Measurements from ENCODE around the gene MAP7. TPM values are rescaled to one million over a fixed set of nuclear protein-coding genes. Genes with fewer than 3 reads are reported as not detected.

The MAP7 gene
- total RNA-seq, 4 donors from 2014 or later = 4.6 to 9.7 (median 6.0) TPM

DNA sequence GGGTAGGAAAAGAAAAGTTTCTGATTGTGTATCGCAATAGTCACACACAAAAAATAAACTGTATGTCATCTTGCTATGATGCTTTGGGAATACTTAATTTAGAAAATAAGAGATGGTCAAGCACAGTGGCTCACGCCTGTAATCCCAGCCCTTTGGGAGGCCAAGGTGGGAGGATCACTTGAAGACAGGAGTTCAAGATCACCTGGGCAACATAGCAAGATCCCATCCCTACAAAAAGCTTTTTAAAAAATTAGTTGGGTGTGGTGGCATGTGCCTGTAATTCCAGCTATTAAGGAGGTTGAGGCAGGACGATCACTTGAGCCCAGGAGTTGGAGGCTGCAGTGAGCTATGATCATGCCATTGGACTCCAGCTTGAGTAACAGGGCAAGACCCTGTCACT is 27.6 kb downstream of the MAP7 start:
- TF ChIP-seq, protein P1, sequence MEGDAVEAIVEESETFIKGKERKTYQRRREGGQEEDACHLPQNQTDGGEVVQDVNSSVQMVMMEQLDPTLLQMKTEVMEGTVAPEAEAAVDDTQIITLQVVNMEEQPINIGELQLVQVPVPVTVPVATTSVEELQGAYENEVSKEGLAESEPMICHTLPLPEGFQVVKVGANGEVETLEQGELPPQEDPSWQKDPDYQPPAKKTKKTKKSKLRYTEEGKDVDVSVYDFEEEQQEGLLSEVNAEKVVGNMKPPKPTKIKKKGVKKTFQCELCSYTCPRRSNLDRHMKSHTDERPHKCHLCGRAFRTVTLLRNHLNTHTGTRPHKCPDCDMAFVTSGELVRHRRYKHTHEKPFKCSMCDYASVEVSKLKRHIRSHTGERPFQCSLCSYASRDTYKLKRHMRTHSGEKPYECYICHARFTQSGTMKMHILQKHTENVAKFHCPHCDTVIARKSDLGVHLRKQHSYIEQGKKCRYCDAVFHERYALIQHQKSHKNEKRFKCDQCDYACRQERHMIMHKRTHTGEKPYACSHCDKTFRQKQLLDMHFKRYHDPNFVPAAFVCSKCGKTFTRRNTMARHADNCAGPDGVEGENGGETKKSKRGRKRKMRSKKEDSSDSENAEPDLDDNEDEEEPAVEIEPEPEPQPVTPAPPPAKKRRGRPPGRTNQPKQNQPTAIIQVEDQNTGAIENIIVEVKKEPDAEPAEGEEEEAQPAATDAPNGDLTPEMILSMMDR (IDR thresholded peaks at IDR 0.05; ENCODE audit: low read depth) = no peak

DNA sequence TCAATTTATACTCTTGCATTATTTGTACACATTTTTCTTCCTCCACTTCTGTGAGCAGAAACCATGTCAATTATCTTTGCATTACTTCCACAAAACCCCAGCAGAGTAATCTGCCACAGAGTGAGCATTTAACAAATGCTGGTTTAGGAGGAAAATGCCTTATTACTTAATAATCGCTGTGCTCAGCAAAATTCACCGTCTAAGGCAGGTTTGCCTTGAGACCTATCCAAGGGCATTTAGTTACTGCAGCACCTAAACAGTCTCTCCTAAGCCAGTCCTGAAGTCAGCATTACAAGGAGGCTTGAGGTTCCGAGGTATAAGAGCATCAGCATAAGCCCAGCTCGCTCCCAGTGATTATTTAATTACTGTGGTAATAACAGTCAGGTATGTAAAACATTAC is 28.3 kb downstream of the MAP7 start:
- TF ChIP-seq, protein P1 (IDR thresholded peaks at IDR 0.05; ENCODE audit: low read depth) = no peak

DNA sequence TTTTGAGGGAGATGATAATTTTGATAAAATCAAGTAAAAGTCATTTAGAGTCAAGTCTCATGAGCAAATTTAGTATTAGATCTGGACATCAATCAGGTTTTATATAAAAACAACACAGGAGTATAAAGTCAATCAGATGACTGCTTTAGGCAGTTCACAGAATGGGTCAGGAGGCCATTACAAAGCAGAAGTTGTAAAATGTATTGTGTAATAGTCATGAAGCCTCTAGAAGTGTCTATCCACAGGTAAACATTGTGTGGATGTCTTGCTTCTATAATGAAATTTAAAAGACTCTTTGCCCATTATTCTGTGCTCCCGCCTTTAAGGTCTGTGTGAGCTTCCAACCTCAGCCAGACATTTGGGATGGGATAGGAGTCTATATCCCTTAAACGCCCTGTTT is 28.8 kb downstream of the MAP7 start:
- TF ChIP-seq, protein P1 (IDR thresholded peaks at IDR 0.05; ENCODE audit: low read depth) = no peak

DNA sequence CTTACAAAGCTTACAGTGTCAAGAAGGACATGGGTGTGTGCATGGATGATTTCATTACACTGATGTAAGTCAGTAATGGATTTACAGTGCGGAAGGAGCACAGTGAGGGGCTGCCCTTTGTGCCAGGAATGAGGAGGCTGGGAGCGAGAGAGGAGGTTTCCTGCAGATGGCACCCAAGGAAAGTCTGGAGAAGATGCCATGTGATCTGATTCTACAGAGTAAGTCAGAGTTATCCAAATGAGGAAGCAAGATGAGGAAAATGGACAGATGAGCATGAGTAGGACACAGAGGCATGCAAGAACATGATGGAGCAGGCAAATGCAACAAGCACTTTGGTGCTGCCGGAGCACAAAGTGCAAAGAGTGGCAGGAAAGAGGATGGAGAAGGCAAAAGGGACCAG is 29.7 kb downstream of the MAP7 start:
- TF ChIP-seq, protein P1 (IDR thresholded peaks at IDR 0.05; ENCODE audit: low read depth) = no peak

DNA sequence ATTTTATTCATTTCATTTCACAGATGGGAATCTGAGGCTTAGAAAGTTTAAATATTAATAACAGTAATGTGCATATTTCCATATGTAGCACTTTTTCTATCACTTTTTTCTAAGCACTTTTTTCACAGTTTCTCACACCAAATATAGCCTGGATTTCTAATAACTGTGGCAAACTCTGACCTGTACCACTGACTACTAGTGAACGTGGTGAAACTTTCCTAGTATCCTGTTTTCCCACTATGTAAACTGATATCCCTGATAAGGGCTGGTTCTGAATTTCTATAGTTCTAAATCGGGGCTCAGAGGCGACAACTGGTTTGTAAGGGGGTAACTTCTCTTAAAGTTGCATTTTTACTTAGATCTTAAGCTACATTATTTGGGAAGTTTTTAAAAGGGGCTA is 32.6 kb downstream of the MAP7 start:
- TF ChIP-seq, protein P1 (IDR thresholded peaks at IDR 0.05; ENCODE audit: low read depth) = no peak

DNA sequence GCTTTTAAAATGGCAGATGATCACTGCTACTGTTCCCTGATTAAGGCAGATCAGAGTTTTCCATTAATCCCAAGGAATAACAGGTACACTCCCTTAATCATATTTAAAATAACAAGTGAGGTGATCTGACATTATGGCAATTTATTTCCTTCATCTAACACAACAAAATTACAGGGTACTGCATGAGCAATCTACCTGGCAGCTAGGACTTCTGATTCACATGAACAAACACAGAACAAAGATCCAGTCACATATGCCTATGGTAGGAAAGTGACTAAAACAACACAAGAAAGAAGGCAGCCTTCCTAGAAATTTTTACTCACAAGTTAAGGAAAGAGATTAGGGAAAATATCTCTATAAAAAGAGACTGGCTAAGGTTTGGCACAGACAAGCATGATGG is 33.2 kb downstream of the MAP7 start:
- TF ChIP-seq, protein P1 (IDR thresholded peaks at IDR 0.05; ENCODE audit: low read depth) = no peak

DNA sequence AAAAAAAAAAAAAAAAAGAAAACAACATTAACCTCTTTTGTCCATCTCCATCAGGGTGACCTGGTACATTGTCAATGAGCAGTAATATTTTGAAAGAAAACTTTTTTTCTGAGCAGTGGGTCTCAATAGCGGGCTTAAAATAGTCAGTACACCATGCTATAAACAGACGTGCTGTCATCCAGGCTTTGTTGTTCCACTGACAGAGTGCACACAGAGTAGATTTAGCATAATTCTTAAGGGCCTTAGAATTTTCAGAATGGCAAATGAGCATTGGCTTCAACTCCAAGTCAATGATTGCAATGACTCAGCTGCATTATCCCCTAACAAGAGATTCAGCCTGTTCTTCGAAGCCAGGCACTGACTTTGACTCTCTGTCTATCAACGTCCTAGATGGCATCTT is 35.6 kb downstream of the MAP7 start:
- TF ChIP-seq, protein P1 (IDR thresholded peaks at IDR 0.05; ENCODE audit: low read depth) = no peak

Measured in subcutaneous adipose tissue (tissue), 4 donors.